ENCODE measurements around the gene FREM2. TPM values are rescaled to one million over a fixed set of nuclear protein-coding genes. Genes with fewer than 3 reads are reported as not detected.

FREM2 gene
- total RNA-seq, 2 experiments from 2014 or later = not detected

GRCh38 chr13:38777347-38778119 is 90.7 kb downstream of the FREM2 start:
- Histone ChIP-seq H3K4me3 (ENCODE audit: low read depth, low read length, poor library complexity, severe bottlenecking) (no peak overlapping the region), H3K79me2 (ENCODE audit: insufficient read depth, low read depth, low read length) (no peaks in the 10 kb centered on the region), H3K9me3 (ENCODE audit: low read length) (no peaks in the 10 kb centered on the region), H3K36me3 (ENCODE audit: insufficient read depth, low read length) (no peaks in the 10 kb centered on the region), H3K27ac (ENCODE audit: low read depth, low read length, poor library complexity, severe bottlenecking) (no peak overlapping the region), H3K4me2 (ENCODE audit: low read length) (no peak overlapping the region), H2AFZ (ENCODE audit: low read length) (no peak overlapping the region), H4K20me1 (ENCODE audit: insufficient read depth, low read length) (no peaks in the 10 kb centered on the region), H3K4me1 (ENCODE audit: insufficient read depth, low read length, poor library complexity, severe bottlenecking) (no peaks in the 10 kb centered on the region), H3K9me2 (ENCODE audit: insufficient read depth, low read length) (no peaks in the 10 kb centered on the region)
- POLR2A ChIA-PET = interaction anchor here (1.0 kb wide), 1 partner anchor 1009 kb away, joined by 4 read pairs; no protein-coding TSS in a partner anchor
- DNase-seq (ENCODE audit: low spot score) = no peak
- TF ChIP-seq EZH2phosphoT487 (IDR thresholded peaks at IDR 0.05; ENCODE audit: borderline replicate concordance, low read depth, low read length) (no peak), CTCF (conservative IDR thresholded peaks at IDR 0.05; ENCODE audit: low read length) (no peak)
- CTCF ChIA-PET (ENCODE audit: unreplicated experiment) = no interaction called here
- intact Hi-C loops (cut with micrococcal nuclease; ENCODE audit: unreplicated experiment) = no loop called here
- BruUV-seq (replicated peaks) = no TSS peak

- no peaks in the 10 kb centered on the region for H3K9me2 ChIP-seq (ENCODE audit: insufficient read depth, low read length)
- no peak overlapping the region for H3K27ac ChIP-seq (ENCODE audit: low read depth, low read length, poor library complexity, severe bottlenecking)
- ChIA-PET CTCF (ENCODE audit: unreplicated experiment) (no interaction called here), POLR2A (interaction anchor here (0.7 kb wide), 1 partner anchor 11 kb away, joined by 5 read pairs; no protein-coding TSS in a partner anchor)
- H3K9me3 ChIP-seq (ENCODE audit: low read length) = no peaks in the 10 kb centered on the region
- no peak for TF ChIP-seq CTCF (conservative IDR thresholded peaks at IDR 0.05; ENCODE audit: low read length)
- no peak for TF ChIP-seq EZH2phosphoT487 (IDR thresholded peaks at IDR 0.05; ENCODE audit: borderline replicate concordance, low read depth, low read length)
- no peak overlapping the region for H2AFZ ChIP-seq (ENCODE audit: low read length)
- H3K79me2 ChIP-seq (ENCODE audit: insufficient read depth, low read depth, low read length) = no peaks in the 10 kb centered on the region
- H3K36me3 ChIP-seq (ENCODE audit: insufficient read depth, low read length) = no peaks in the 10 kb centered on the region
- no peaks in the 10 kb centered on the region for H3K4me1 ChIP-seq (ENCODE audit: insufficient read depth, low read length, poor library complexity, severe bottlenecking)
- intact Hi-C loops (cut with micrococcal nuclease; ENCODE audit: unreplicated experiment) = no loop called here
- no peaks in the 10 kb centered on the region for H4K20me1 ChIP-seq (ENCODE audit: insufficient read depth, low read length)
- no peak overlapping the region for H3K4me3 ChIP-seq (ENCODE audit: low read depth, low read length, poor library complexity, severe bottlenecking)
- H3K4me2 ChIP-seq (ENCODE audit: low read length) = no peak overlapping the region
- no peak for DNase-seq (ENCODE audit: low spot score)
- no TSS peak for BruUV-seq (replicated peaks)
Observed at GRCh38 chr13:38781539-38781938, 94.7 kb downstream of the FREM2 start.

All from OCI-LY7 (cell line).